ENCODE measurements around the gene TMC6.

DNA sequence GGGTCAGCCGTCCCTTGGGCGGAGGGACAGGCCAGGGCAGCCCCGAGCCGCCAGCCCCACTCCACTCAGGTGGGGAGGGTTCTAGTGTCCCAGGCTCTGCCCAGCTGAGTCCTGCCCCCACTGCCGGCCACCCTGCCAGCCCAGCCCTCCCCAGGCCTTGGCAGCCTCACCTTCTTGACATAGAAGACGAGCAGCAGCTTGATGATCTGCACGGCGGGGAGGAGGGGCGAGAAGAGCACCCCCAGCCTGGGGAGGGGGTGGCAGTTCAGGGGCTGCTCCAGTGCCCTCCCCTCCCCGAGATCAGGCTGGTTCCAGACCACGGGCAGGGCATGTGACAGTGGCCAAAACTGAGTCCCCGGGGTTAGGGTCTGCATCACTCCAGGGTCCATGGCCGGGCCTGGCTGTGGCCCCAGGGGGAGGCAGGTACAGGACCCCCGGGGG is 9.7 kb downstream of the TMC6 start:
- TF ChIP-seq, protein P1, sequence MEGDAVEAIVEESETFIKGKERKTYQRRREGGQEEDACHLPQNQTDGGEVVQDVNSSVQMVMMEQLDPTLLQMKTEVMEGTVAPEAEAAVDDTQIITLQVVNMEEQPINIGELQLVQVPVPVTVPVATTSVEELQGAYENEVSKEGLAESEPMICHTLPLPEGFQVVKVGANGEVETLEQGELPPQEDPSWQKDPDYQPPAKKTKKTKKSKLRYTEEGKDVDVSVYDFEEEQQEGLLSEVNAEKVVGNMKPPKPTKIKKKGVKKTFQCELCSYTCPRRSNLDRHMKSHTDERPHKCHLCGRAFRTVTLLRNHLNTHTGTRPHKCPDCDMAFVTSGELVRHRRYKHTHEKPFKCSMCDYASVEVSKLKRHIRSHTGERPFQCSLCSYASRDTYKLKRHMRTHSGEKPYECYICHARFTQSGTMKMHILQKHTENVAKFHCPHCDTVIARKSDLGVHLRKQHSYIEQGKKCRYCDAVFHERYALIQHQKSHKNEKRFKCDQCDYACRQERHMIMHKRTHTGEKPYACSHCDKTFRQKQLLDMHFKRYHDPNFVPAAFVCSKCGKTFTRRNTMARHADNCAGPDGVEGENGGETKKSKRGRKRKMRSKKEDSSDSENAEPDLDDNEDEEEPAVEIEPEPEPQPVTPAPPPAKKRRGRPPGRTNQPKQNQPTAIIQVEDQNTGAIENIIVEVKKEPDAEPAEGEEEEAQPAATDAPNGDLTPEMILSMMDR (conservative IDR thresholded peaks at IDR 0.05; ENCODE audit: low read depth, low read length) = no peak
- TF ChIP-seq EZH2 (IDR thresholded peaks at IDR 0.05; ENCODE audit: borderline replicate concordance, low read depth, low read length, poor library complexity, severe bottlenecking) = no peak
